Measurements from ENCODE around the gene KCTD21. TPM values are rescaled to one million over a fixed set of nuclear protein-coding genes. Genes with fewer than 3 reads are reported as not detected.
"Not testable (repeated sequence)": the region's sequence is repeated elsewhere in the genome, so short reads cannot be mapped to it uniquely, and the experiment has no call there.

KCTD21 gene
- total RNA-seq, 1 experiment from 2014 or later = 9.7 TPM

GRCh38 chr11:78176605-78177141 is 11.8 kb downstream of the KCTD21 start:
- Histone ChIP-seq H3K4me1 (ENCODE audit: control insufficient read depth, insufficient read depth, low read length) (no peaks in the 10 kb centered on the region), H3K9me3 (ENCODE audit: control insufficient read depth, insufficient read depth, low read depth, low read length) (no peaks in the 10 kb centered on the region), H3K4me3 (ENCODE audit: low read depth in 2 of 2, low read length in 2 of 2) (no peak overlapping the region), H3K27ac (ENCODE audit: low read length) (no peak overlapping the region), H3K36me3 (ENCODE audit: control insufficient read depth, insufficient read depth, low read length) (no peaks in the 10 kb centered on the region), H3K27me3 (ENCODE audit: control insufficient read depth, insufficient read depth, low read length) (no peaks in the 10 kb centered on the region)
- ChIA-PET CTCF (no interaction called here), POLR2A (no interaction called here)
- no peak for TF ChIP-seq POLR2AphosphoS5 (IDR thresholded peaks at IDR 0.05; ENCODE audit: low read depth, low read length)
- TF ChIP-seq REST (IDR thresholded peaks at IDR 0.05; ENCODE audit: insufficient read depth in 1 of 2, low read depth in 2 of 2, low read length in 1 of 2) = no peak
- no peak for TF ChIP-seq TCF7L2 (IDR thresholded peaks at IDR 0.05; ENCODE audit: low read depth, low read length)
- no peak for TF ChIP-seq CTCF (IDR thresholded peaks at IDR 0.05)
- TF ChIP-seq SIN3A (IDR thresholded peaks at IDR 0.05; ENCODE audit: borderline replicate concordance, insufficient read depth, low read depth, low read length) = no peak
- intact Hi-C loops (cut with micrococcal nuclease; ENCODE audit: unreplicated experiment) (no loop called here), in situ Hi-C loops (cut with HindIII; ENCODE audit: low pct_unique_long_range_greater_than_20kb, low sequenced_read_pairs) (no loop called here)
- no peak for DNase-seq (ENCODE audit: low read depth, low spot score)
- no peak for ATAC-seq
- no TSS peak for BruUV-seq (replicated peaks)

GRCh38 chr11:78175862-78176261 is 12.6 kb downstream of the KCTD21 start:
- H3K4me1 ChIP-seq (ENCODE audit: control insufficient read depth, insufficient read depth, low read length); BruUV-seq (replicated peaks); CTCF ChIA-PET; intact Hi-C loops (cut with micrococcal nuclease; ENCODE audit: unreplicated experiment); H3K9me3 ChIP-seq (ENCODE audit: control insufficient read depth, insufficient read depth, low read depth, low read length); in situ Hi-C loops (cut with HindIII; ENCODE audit: low pct_unique_long_range_greater_than_20kb, low sequenced_read_pairs); H3K36me3 ChIP-seq (ENCODE audit: control insufficient read depth, insufficient read depth, low read length); H3K27me3 ChIP-seq (ENCODE audit: control insufficient read depth, insufficient read depth, low read length); DNase-seq (ENCODE audit: low read depth, low spot score); ATAC-seq; POLR2A ChIA-PET; H3K4me3 ChIP-seq (ENCODE audit: low read depth in 2 of 2, low read length in 2 of 2); H3K27ac ChIP-seq (ENCODE audit: low read length): not testable (repeated sequence)

- in situ Hi-C loops (cut with HindIII; ENCODE audit: low pct_unique_long_range_greater_than_20kb, low sequenced_read_pairs) = no loop called here
- Histone ChIP-seq H3K36me3 (ENCODE audit: control insufficient read depth, insufficient read depth, low read length) (no peaks in the 10 kb centered on the region), H3K4me1 (ENCODE audit: control insufficient read depth, insufficient read depth, low read length) (no peaks in the 10 kb centered on the region), H3K9me3 (ENCODE audit: control insufficient read depth, insufficient read depth, low read depth, low read length) (no peaks in the 10 kb centered on the region), H3K27me3 (ENCODE audit: control insufficient read depth, insufficient read depth, low read length) (no peaks in the 10 kb centered on the region), H3K27ac (ENCODE audit: low read length) (no peak overlapping the region), H3K4me3 (ENCODE audit: low read depth in 2 of 2, low read length in 2 of 2) (no peak overlapping the region)
- BruUV-seq (replicated peaks) = no TSS peak
- DNase-seq (ENCODE audit: low read depth, low spot score) = no peak
- no peak for ATAC-seq
- intact Hi-C loops (cut with micrococcal nuclease; ENCODE audit: unreplicated experiment) = no loop called here
- ChIA-PET POLR2A (interaction anchor here (0.6 kb wide), 1 partner anchor 251 kb away, joined by 3 read pairs; no protein-coding TSS in a partner anchor), CTCF (no interaction called here)
- no peak for TF ChIP-seq TCF7L2 (IDR thresholded peaks at IDR 0.05; ENCODE audit: low read depth, low read length)
- TF ChIP-seq SIN3A (IDR thresholded peaks at IDR 0.05; ENCODE audit: borderline replicate concordance, insufficient read depth, low read depth, low read length) = no peak
- TF ChIP-seq CTCF (IDR thresholded peaks at IDR 0.05) = no peak
- no peak for TF ChIP-seq REST (IDR thresholded peaks at IDR 0.05; ENCODE audit: insufficient read depth in 1 of 2, low read depth in 2 of 2, low read length in 1 of 2)
- TF ChIP-seq POLR2AphosphoS5 (IDR thresholded peaks at IDR 0.05; ENCODE audit: low read depth, low read length) = no peak
These were observed 16.5 kb downstream of the KCTD21 start for GRCh38 chr11:78171951-78172350.

All from Panc1 (cell line).